HL-60 (cell line): Measurements from ENCODE around the gene ITIH6.

Experiments
- DNase-seq, 2 experiments: peaks; one replicate each; pipeline ENCODE4 v3.0.0-alpha.2; 2010 to 2020; ENCODE audit warnings: low read depth in 1 of 2, low spot score in 1 of 2
- H3K27ac ChIP-seq: fragments of 250-450 bp; sonication (Bioruptor Pico); replicated peaks from 2 replicates; pipeline ENCODE4 v1.5.1; 2020; ENCODE audit warnings: mild to moderate bottlenecking, moderate library complexity
- H3K27me3 ChIP-seq: fragments of 250-450 bp; sonication (Bioruptor Pico); 2 replicates; pipeline ENCODE4 v1.5.1; 2021; ENCODE audit warnings: mild to moderate bottlenecking, moderate library complexity; ENCODE audit not compliant: insufficient read depth, poor library complexity, severe bottlenecking
- H3K4me3 ChIP-seq: replicated peaks from 2 replicates; pipeline ENCODE4 v1.5.1; 2011; ENCODE audit warnings: mild to moderate bottlenecking, control low read depth, low read length; ENCODE audit not compliant: insufficient read depth
- GABPA ChIP-seq: IDR thresholded peaks from 2 replicates; pipeline ENCODE4 v1.6.1; 2012; ENCODE audit warnings: low read depth
- POLR2AphosphoS5 ChIP-seq: IDR thresholded peaks from 2 replicates; pipeline ENCODE4 v1.6.1; 2012; ENCODE audit warnings: low read depth
- REST ChIP-seq: IDR thresholded peaks from 2 replicates; pipeline ENCODE4 v1.6.1; 2012; ENCODE audit warnings: low read depth; ENCODE audit not compliant: insufficient replicate concordance
- SPI1 ChIP-seq: IDR thresholded peaks from 2 replicates; pipeline ENCODE4 v1.6.1; 2012; ENCODE audit warnings: low read depth, mild to moderate bottlenecking, borderline replicate concordance
- TF ChIP-seq, protein P1 (sequence below): IDR thresholded peaks from one replicate; pipeline ENCODE4 v1.5.1; 2011; ENCODE audit warnings: low read length, control low read depth, inconsistent platforms; ENCODE audit not compliant: insufficient read depth

ITIH6 gene

GRCh38 chrX:54808605-54809483 lies 10.8 kb upstream of the ITIH6 start:
- TF ChIP-seq, protein P1, sequence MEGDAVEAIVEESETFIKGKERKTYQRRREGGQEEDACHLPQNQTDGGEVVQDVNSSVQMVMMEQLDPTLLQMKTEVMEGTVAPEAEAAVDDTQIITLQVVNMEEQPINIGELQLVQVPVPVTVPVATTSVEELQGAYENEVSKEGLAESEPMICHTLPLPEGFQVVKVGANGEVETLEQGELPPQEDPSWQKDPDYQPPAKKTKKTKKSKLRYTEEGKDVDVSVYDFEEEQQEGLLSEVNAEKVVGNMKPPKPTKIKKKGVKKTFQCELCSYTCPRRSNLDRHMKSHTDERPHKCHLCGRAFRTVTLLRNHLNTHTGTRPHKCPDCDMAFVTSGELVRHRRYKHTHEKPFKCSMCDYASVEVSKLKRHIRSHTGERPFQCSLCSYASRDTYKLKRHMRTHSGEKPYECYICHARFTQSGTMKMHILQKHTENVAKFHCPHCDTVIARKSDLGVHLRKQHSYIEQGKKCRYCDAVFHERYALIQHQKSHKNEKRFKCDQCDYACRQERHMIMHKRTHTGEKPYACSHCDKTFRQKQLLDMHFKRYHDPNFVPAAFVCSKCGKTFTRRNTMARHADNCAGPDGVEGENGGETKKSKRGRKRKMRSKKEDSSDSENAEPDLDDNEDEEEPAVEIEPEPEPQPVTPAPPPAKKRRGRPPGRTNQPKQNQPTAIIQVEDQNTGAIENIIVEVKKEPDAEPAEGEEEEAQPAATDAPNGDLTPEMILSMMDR = no peak
- TF ChIP-seq REST (no peak), GABPA (no peak), POLR2AphosphoS5 (no peak), SPI1 (no peak)
- H3K27me3 ChIP-seq = no peaks in the 10 kb centered on the region
- peak overlapping the region; percentile 82 for H3K4me3 ChIP-seq
- H3K27ac ChIP-seq = peak overlapping the region; percentile 37
- DNase-seq = peak; percentile 67 to 89

DNA sequence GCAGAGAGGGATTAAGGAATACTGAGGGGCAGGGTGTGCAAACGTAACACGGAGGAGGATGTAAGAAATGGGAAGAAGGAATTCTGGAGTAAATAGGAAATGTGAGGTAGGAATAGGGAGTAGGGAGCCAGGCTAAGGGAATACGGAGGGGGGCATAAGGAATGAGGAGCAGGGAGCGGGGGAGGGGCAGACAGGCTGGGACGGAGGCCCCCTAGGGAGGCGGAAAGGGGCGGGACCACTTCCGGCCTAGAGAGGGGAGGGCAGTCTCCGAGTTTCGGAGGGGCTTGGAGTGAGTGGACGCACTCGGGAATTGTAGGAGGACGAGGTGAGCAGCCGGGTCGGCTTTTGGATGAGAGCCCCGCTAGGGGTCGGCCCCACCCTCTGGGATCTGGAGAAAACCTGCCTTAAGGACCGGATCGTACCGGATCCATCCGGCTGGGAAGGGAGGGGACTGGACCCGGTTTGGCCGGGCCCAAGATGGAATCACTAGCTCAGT lies 10.1 kb upstream of the ITIH6 start:
- Histone ChIP-seq H3K27me3 (no peaks in the 10 kb centered on the region), H3K4me3 (peak overlapping the region; percentile 82), H3K27ac (peak overlapping the region; percentile 37)
- TF ChIP-seq, protein P1 = no peak
- no peak for TF ChIP-seq REST
- no peak for TF ChIP-seq SPI1
- TF ChIP-seq GABPA = no peak
- TF ChIP-seq POLR2AphosphoS5 = no peak
- peak in 1 of 2 experiments; percentile 20 for DNase-seq

- H3K27ac ChIP-seq = peak within 1 kb of the TSS; percentile 37
- H3K27me3 ChIP-seq = no peaks in the 10 kb centered on the region
- peak within 1 kb of the TSS; percentile 82 for H3K4me3 ChIP-seq
- TF ChIP-seq GABPA = no peak
- TF ChIP-seq, protein P1 = no peak
- no peak for TF ChIP-seq SPI1
- TF ChIP-seq REST = no peak
- TF ChIP-seq POLR2AphosphoS5 = no peak
- DNase-seq = no peak
Observed at GRCh38 chrX:54807524-54808108, 9.6 kb upstream of the ITIH6 start, which contains the start of gene MAGED2. TSS of gene MAGED2 (plus strand) at chrX:54807745. CDS start at chrX:54809332, 1,587 bp downstream.
